WTC11 (cell line): Measurements from ENCODE around the gene PSMD1. TPM values are rescaled to one million over a fixed set of nuclear protein-coding genes. Genes with fewer than 3 reads are reported as not detected.

Experiments
- ATAC-seq: fragments of 200-7000 bp; cut with Tn5 transposase; 2 replicates; pipeline ENCODE4 v1.10.0; 2021; ENCODE audit warnings: mild to moderate bottlenecking, moderate library complexity
- CTCF ChIA-PET: fragments of 300-600 bp; sonication (Branson Sonifier 250); formaldehyde crosslinking; loops from one replicate; lab custom pipeline; 2021; ENCODE audit warnings: antibody characterized with exemption; lab: Charles Lee
- POLR2A ChIA-PET: fragments of 350-600 bp; sonication (Branson Sonifier 250); formaldehyde crosslinking; loops from one replicate; lab custom pipeline; 2021; ENCODE audit warnings: antibody characterized with exemption; lab: Charles Lee
- DNase-seq: peaks from one replicate; pipeline ENCODE4 v3.0.0; 2021; ENCODE audit warnings: low spot score
- H3K27ac Mint-ChIP-seq: 2 replicates; pipeline ENCODE4 v1.8.0; 2021; ENCODE audit warnings: mixed read lengths
- H3K27me3 Mint-ChIP-seq: 2 replicates; pipeline ENCODE4 v1.8.0; 2021; ENCODE audit warnings: low read depth, mild to moderate bottlenecking, moderate library complexity, mixed read lengths
- H3K36me3 Mint-ChIP-seq: 2 replicates; pipeline ENCODE4 v1.8.0; 2021; ENCODE audit warnings: mixed read lengths
- H3K4me1 Mint-ChIP-seq: 2 replicates; pipeline ENCODE4 v1.8.0; 2022; ENCODE audit warnings: mixed read lengths
- H3K4me3 Mint-ChIP-seq: 2 replicates; pipeline ENCODE4 v1.8.0; 2021; ENCODE audit warnings: mild to moderate bottlenecking, moderate library complexity, mixed read lengths
- H3K9me3 Mint-ChIP-seq: 2 replicates; pipeline ENCODE4 v1.8.0; 2021; ENCODE audit warnings: mixed read lengths
- ARID4B ChIP-seq: sonication (generic); formaldehyde crosslinking; IDR thresholded peaks from 2 replicates; pipeline ENCODE4 v1.8.0; 2023; ENCODE audit warnings: missing genetic modification reagents, mild to moderate bottlenecking, borderline replicate concordance
- ATF6 ChIP-seq: sonication (generic); formaldehyde crosslinking; IDR thresholded peaks from 2 replicates; pipeline ENCODE4 v1.8.1; 2023; ENCODE audit warnings: mild to moderate bottlenecking, missing genetic modification reagents
- HMGA2 ChIP-seq: fragments of 250-450 bp; sonication (Bioruptor Pico); IDR thresholded peaks from 2 replicates; pipeline ENCODE4 v1.4.0; 2021; ENCODE audit warnings: mild to moderate bottlenecking, moderate library complexity
- KAT7 ChIP-seq: sonication (generic); formaldehyde crosslinking; IDR thresholded peaks from 2 replicates; pipeline ENCODE4 v1.8.1; 2023; ENCODE audit warnings: missing genetic modification reagents, mild to moderate bottlenecking, borderline replicate concordance
- MLX ChIP-seq: sonication (generic); formaldehyde crosslinking; IDR thresholded peaks from 2 replicates; pipeline ENCODE4 v1.8.1; 2023; ENCODE audit warnings: mild to moderate bottlenecking, missing genetic modification reagents, moderate library complexity
- OVOL2 ChIP-seq: fragments of 250-450 bp; sonication (Bioruptor Pico); IDR thresholded peaks from 2 replicates; pipeline ENCODE4 v1.9.0; 2021; ENCODE audit warnings: mild to moderate bottlenecking, borderline replicate concordance
- RORB ChIP-seq: fragments of 250-450 bp; sonication (Bioruptor Pico); IDR thresholded peaks from 2 replicates; pipeline ENCODE4 v1.9.0; 2021; ENCODE audit warnings: mild to moderate bottlenecking
- TP53 ChIP-seq: sonication (generic); formaldehyde crosslinking; IDR thresholded peaks from 2 replicates; pipeline ENCODE4 v1.8.1; 2023; ENCODE audit warnings: mild to moderate bottlenecking, missing genetic modification reagents
- ZBTB43 ChIP-seq: sonication (generic); formaldehyde crosslinking; IDR thresholded peaks from 2 replicates; pipeline ENCODE4 v1.8.1; 2023; ENCODE audit warnings: mild to moderate bottlenecking, missing genetic modification reagents
- ZNF232 ChIP-seq: sonication (generic); formaldehyde crosslinking; IDR thresholded peaks from 2 replicates; pipeline ENCODE4 v1.8.0; 2022; ENCODE audit warnings: mild to moderate bottlenecking, missing genetic modification reagents
- ZNF532 ChIP-seq: fragments of 250-450 bp; sonication (Bioruptor Pico); IDR thresholded peaks from 2 replicates; pipeline ENCODE4 v1.9.0; 2021; ENCODE audit warnings: mild to moderate bottlenecking, borderline replicate concordance
- total RNA-seq: library from RNA; stranded (reverse); gene quantifications from 3 replicates; pipeline ENCODE4 v1.2.3, GENCODE V29; 2021

The PSMD1 gene
- total RNA-seq, 1 experiment from 2014 or later = 163 TPM

GRCh38 chr2:231033147-231034132 lies 23.2 kb upstream of the PSMD1 start (continued):
- TF ChIP-seq ARID4B (CRISPR knock-in tag) = no peak

GRCh38 chr2:231034291-231034882 lies 22.3 kb upstream of the PSMD1 start:
- TF ChIP-seq RORB (CRISPR knock-in tag) (no peak), ZNF232 (CRISPR knock-in tag) (no peak), KAT7 (no peak), TP53 (no peak), HMGA2 (CRISPR knock-in tag) (no peak), ZBTB43 (CRISPR knock-in tag) (no peak), OVOL2 (CRISPR knock-in tag) (no peak), ZNF532 (CRISPR knock-in tag) (no peak), ATF6 (CRISPR knock-in tag) (no peak), MLX (CRISPR knock-in tag) (no peak)
- no peak for DNase-seq
- Mint-ChIP-seq H3K27ac (no peak overlapping the region), H3K36me3 (no peaks in the 10 kb centered on the region), H3K27me3 (peaks cover 70% of the 10 kb centered on the region), H3K9me3 (no peaks in the 10 kb centered on the region), H3K4me1 (peaks cover 6% of the 10 kb centered on the region), H3K4me3 (no peak overlapping the region)
- POLR2A ChIA-PET = no interaction called here
- CTCF ChIA-PET = interaction anchor here (1.0 to 1.2 kb wide), 2 partner anchors 19 to 96 kb away, joined by 3 to 4 read pairs; no protein-coding TSS in a partner anchor
- no peak for ATAC-seq
